HCT116 (cell line): ENCODE data around the gene COL21A1. TPM values are rescaled to one million over a fixed set of nuclear protein-coding genes. Genes with fewer than 3 reads are reported as not detected.

Source experiments
- ATAC-seq: fragments of 200-7000 bp; cut with Tn5 transposase; 2 replicates; pipeline ENCODE4 v1.9.1; 2020; ENCODE audit warnings: mild to moderate bottlenecking, moderate library complexity
- BruUV-seq: library from RNA; stranded (reverse); fragments of 400-500 nt; replicated peaks from 2 replicates; lab custom pipeline; 2021; lab: Mats Ljungman, UMichigan
- CTCF ChIA-PET: fragments of 300-600 bp; sonication (Branson Sonifier 250); formaldehyde crosslinking; loops from one replicate; lab custom pipeline; 2021; ENCODE audit warnings: antibody characterized with exemption; lab: Charles Lee
- POLR2A ChIA-PET: fragments of 300-600, 350-600 bp; sonication (Branson Sonifier 250); formaldehyde crosslinking; loops from one replicate; lab custom pipeline; 2021; ENCODE audit warnings: antibody characterized with exemption; lab: Charles Lee
- RAD21 ChIA-PET, 2 experiments: fragments of 300-600 bp; sonication (Branson Sonifier 250); formaldehyde crosslinking; loops; one replicate each; lab custom pipeline; 2023; ENCODE audit warnings: low total read pairs in 2 of 2; ENCODE audit not compliant: uncharacterized antibody in 2 of 2, unreplicated experiment in 2 of 2, low non-redundant PET in 1 of 2; lab: Charles Lee
- DNase-seq: peaks from one replicate; pipeline ENCODE4 v3.0.0-alpha.2; 2010; ENCODE audit warnings: low read depth, low spot score
- H2AFZ ChIP-seq: fragments of 200-600 bp; shearing (Covaris generic), sonication (generic); 2 replicates; pipeline ENCODE4 v1.6.1; 2017; ENCODE audit warnings: low read depth, mixed run types, mixed read lengths, antibody characterized with exemption, low read length; ENCODE audit not compliant: poor library complexity, severe bottlenecking
- H3K27ac ChIP-seq: 2 replicates; pipeline ENCODE4 v1.5.1; 2012; ENCODE audit warnings: low read depth, low read length
- H3K27me3 ChIP-seq: fragments of 200-600 bp; sonication (generic); 2 replicates; pipeline ENCODE4 v1.6.1; 2016; ENCODE audit warnings: mixed run types, low read length, mixed read lengths; ENCODE audit not compliant: insufficient read depth
- H3K36me3 ChIP-seq, 2 experiments: fragments of 200-500 bp in 1 of 2; fragments of 200-600 bp in 1 of 2; sonication (Bioruptor generic) in 1 of 2; sonication (generic) in 1 of 2; 2 replicates each; pipeline versions ENCODE4 v1.5.1 to v1.6.1; 2014 to 2016; ENCODE audit warnings: low read length in 2 of 2, inconsistent platforms in 1 of 2, mixed read lengths in 1 of 2, mixed run types in 1 of 2; ENCODE audit not compliant: insufficient read depth in 2 of 2, control insufficient read depth in 1 of 2
- H3K4me1 ChIP-seq, 2 experiments: fragments of 200-600 bp in 1 of 2; sonication (generic) in 1 of 2; 2 replicates each; pipeline versions ENCODE4 v1.5.1 to v1.6.1; 2012 to 2017; ENCODE audit warnings: low read length in 2 of 2, inconsistent platforms in 1 of 2, mild to moderate bottlenecking in 1 of 2, mixed read lengths in 1 of 2, mixed run types in 1 of 2, moderate library complexity in 1 of 2; ENCODE audit not compliant: insufficient read depth in 2 of 2, control insufficient read depth in 1 of 2
- H3K4me2 ChIP-seq: fragments of 200-600 bp; sonication (generic); 2 replicates; pipeline ENCODE4 v1.6.1; 2017; ENCODE audit warnings: mixed run types, low read length, mixed read lengths
- H3K4me3 ChIP-seq, 2 experiments: fragments of 200-600 bp in 1 of 2; sonication (generic) in 1 of 2; replicated peaks in 1 of 2; 2 replicates each; pipeline ENCODE4 v1.5.1; 2011 to 2016; ENCODE audit warnings: low read length in 2 of 2, control low read depth in 1 of 2, low read depth in 1 of 2, mild to moderate bottlenecking in 1 of 2, mixed read lengths in 1 of 2, mixed run types in 1 of 2
- H3K79me2 ChIP-seq: fragments of 200-600 bp; sonication (generic); 2 replicates; pipeline ENCODE4 v1.6.1; 2017; ENCODE audit warnings: mild to moderate bottlenecking, mixed run types, low read length, moderate library complexity, mixed read lengths; ENCODE audit not compliant: insufficient read depth
- H3K9ac ChIP-seq: fragments of 200-600 bp; sonication (generic); 2 replicates; pipeline ENCODE4 v1.6.1; 2016; ENCODE audit warnings: low read length, mixed read lengths
- H3K9me2 ChIP-seq: fragments of 200-600 bp; sonication (generic), shearing (Covaris generic); 2 replicates; pipeline ENCODE4 v1.6.1; 2017; ENCODE audit warnings: mixed run types, mild to moderate bottlenecking, moderate library complexity; ENCODE audit not compliant: insufficient read depth
- H3K9me3 ChIP-seq, 2 experiments: fragments of 200-500 bp in 1 of 2; fragments of 200-600 bp in 1 of 2; sonication (Bioruptor generic) in 1 of 2; sonication (generic) in 1 of 2; 2 replicates each; pipeline ENCODE4 v1.6.1; 2014 to 2017; ENCODE audit warnings: low read length in 2 of 2, mixed read lengths in 2 of 2, inconsistent platforms in 1 of 2, low read depth in 1 of 2, mild to moderate bottlenecking in 1 of 2, mixed run types in 1 of 2, moderate library complexity in 1 of 2; ENCODE audit not compliant: control insufficient read depth in 1 of 2, insufficient read depth in 1 of 2
- H4K20me1 ChIP-seq: fragments of 200-600 bp; sonication (generic), shearing (Covaris generic); 2 replicates; pipeline ENCODE4 v1.6.1; 2017; ENCODE audit warnings: mixed run types, mild to moderate bottlenecking, moderate library complexity; ENCODE audit not compliant: insufficient read depth
- CTCF ChIP-seq, 3 experiments: fragments of 200-600 bp in 1 of 3; sonication (generic) in 1 of 3; IDR thresholded peaks in 2 of 3; conservative IDR thresholded peaks in 1 of 3; 2 replicates each; pipeline ENCODE4 v1.5.1; 2012 to 2017; ENCODE audit warnings: low read depth in 2 of 3, low read length in 2 of 3, antibody characterized with exemption in 1 of 3, borderline replicate concordance in 1 of 3, control low read depth in 1 of 3, mild to moderate bottlenecking in 1 of 3, mixed read lengths in 1 of 3, mixed run types in 1 of 3, moderate library complexity in 1 of 3; ENCODE audit not compliant: insufficient read depth in 1 of 3
- EZH2phosphoT487 ChIP-seq: fragments of 200-600 bp; IDR thresholded peaks from 2 replicates; pipeline ENCODE4 v1.6.1; 2018; ENCODE audit warnings: antibody characterized with exemption, borderline replicate concordance
- JUND ChIP-seq: IDR thresholded peaks from 2 replicates; pipeline ENCODE4 v1.6.1; 2012
- intact Hi-C: fragments of 100-400 bp; cut with micrococcal nuclease; formaldehyde crosslinking; loops from 2 replicates; pipeline ENCODE4 v1.10.0; 2022
- total RNA-seq: library from RNA; stranded (reverse); gene quantifications from one replicate; pipeline ENCODE4 v1.2.1, GENCODE V29; 2021; ENCODE audit not compliant: unreplicated experiment
- TF ChIP-seq, protein P1 (sequence below): IDR thresholded peaks from 2 replicates; pipeline ENCODE4 v1.6.1; 2012

The COL21A1 gene
- total RNA-seq, 1 experiment from 2014 or later: not detected

DNA sequence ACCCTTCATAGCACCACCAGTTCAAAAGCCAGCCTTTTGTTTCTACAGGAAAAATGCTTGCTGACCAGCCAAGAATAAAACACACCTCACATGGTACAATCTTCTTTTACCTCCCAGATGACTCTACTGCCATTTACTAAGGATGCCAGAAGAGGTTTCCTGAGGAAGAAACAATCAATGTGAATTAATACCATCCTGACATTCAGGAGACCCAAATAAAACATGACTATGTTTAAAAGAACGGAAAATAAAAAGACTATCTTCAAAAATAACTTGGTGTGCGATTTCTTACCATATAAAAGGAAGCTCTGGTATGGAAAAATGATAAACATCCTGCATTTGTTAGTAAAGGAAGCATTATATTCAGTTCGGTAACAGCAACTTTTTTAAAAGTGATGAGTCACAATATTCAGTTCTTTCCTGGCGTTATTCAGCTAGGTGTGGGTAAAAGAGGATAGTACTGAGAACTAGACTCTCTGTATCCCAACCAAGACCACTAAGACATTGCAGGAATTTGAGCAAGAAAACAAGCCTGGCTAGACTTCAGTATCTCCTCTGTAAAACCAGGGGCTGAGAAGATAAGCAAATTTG is 16.3 kb downstream of the COL21A1 start (continued):
- no peak for TF ChIP-seq JUND
- TF ChIP-seq, protein P1, sequence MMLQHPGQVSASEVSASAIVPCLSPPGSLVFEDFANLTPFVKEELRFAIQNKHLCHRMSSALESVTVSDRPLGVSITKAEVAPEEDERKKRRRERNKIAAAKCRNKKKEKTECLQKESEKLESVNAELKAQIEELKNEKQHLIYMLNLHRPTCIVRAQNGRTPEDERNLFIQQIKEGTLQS: no peak
- TF ChIP-seq, all 23 proteins: peak for 0

DNA sequence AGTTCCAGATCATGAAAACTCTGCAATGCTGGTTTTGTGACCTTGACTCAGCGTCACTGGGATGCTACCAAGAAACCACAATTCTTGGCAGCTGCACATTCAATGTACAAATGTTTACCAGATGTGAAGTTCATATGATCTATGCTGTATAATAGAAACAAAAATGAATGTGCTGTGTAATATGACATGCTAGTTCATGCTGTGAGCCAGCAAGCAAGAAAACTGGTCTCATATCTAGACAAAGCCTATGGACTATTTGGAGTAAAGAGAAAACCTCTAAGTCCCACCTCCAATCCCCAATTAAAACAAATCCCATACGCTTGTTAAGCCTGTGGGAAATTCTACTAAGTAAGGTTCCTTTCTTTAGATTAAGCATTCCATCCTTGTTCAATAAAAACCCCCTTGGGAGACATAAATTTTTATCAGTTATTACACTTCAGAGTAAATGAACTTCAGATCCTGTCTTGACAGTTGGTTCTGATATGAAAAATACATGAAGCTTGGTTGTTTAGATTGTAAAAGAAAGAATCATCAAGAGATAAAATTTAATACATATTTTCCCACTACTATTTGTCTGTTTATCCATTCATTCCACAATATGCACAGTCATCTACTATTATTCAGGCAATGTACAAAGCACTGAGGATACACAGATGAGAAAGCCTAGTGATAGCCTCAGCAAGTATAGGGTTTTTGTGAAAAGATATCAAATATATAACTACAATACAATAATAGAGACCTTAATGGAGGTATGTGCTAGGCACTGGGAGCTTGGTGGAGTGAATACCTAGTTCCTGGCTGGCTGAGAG is 20.1 kb downstream of the COL21A1 start:
- DNase-seq (no peak), ATAC-seq (no peak)
- no peak overlapping the region for H3K4me3 ChIP-seq
- no peak overlapping the region for H3K27ac ChIP-seq
- no peaks in the 10 kb centered on the region for H3K4me1 ChIP-seq
- H3K36me3 ChIP-seq: no peaks in the 10 kb centered on the region
- intact Hi-C loops: no loop called here
- TF ChIP-seq CTCF (IDR thresholded peaks at IDR 0.05 in 2 of 3, conservative IDR thresholded peaks at IDR 0.05 in 1 of 3; ENCODE audit: borderline replicate concordance in 1 of 3, insufficient read depth in 1 of 3, low read depth in 2 of 3, low read length in 2 of 3) (no peak), EZH2phosphoT487 (no peak)
- no peaks in the 10 kb centered on the region for H3K27me3 ChIP-seq
- H3K79me2 ChIP-seq: no peaks in the 10 kb centered on the region
- H3K9ac ChIP-seq: no peak overlapping the region
- H4K20me1 ChIP-seq: no peaks in the 10 kb centered on the region
- no peak overlapping the region for H3K4me2 ChIP-seq
- H3K9me3 ChIP-seq: no peaks in the 10 kb centered on the region
- ChIA-PET POLR2A (no interaction called here), CTCF (no interaction called here), RAD21 (no interaction called here)
- H3K9me2 ChIP-seq: no peaks in the 10 kb centered on the region
- no TSS peak for BruUV-seq
- H2AFZ ChIP-seq: no peak overlapping the region
